ENCODE data around the gene ARID1B. TPM values are rescaled to one million over a fixed set of nuclear protein-coding genes. Genes with fewer than 3 reads are reported as not detected.

Gene ARID1B
- total RNA-seq, 1 experiment from 2014 or later, result 35.6 TPM

GRCh38 chr6:157098999-157099398, 321.8 kb downstream of the ARID1B start:
- intact Hi-C loops (cut with micrococcal nuclease), result no loop called here
- no peaks in the 10 kb centered on the region for H3K4me1 ChIP-seq (ENCODE audit: control insufficient read depth in 1 of 2, insufficient read depth in 2 of 2, low read length in 2 of 2)
- POLR2A ChIA-PET, result no interaction called here
- ATAC-seq, result no peak
- H3K9me3 ChIP-seq (ENCODE audit: control insufficient read depth in 1 of 2, insufficient read depth in 1 of 2, low read depth in 1 of 2, low read length in 2 of 2), result no peaks in the 10 kb centered on the region
- H3K27ac ChIP-seq (ENCODE audit: low read depth, low read length), result no peak overlapping the region
- CTCF ChIA-PET, result no interaction called here
- TF ChIP-seq EZH2 (IDR thresholded peaks at IDR 0.05), result no peak
- TF ChIP-seq RAD21 (IDR thresholded peaks at IDR 0.05; ENCODE audit: low read depth), result no peak
- no peak for TF ChIP-seq ELF1 (IDR thresholded peaks at IDR 0.05; ENCODE audit: borderline replicate concordance, low read depth)
- no peak for TF ChIP-seq POLR2A (IDR thresholded peaks at IDR 0.05; ENCODE audit: borderline replicate concordance, extremely low read depth, insufficient read depth, insufficient read length)
- no peak for TF ChIP-seq EGR1 (IDR thresholded peaks at IDR 0.05; ENCODE audit: low read depth)
- no peak for TF ChIP-seq YY1 (IDR thresholded peaks at IDR 0.05; ENCODE audit: extremely low read depth, insufficient replicate concordance, low read depth, low read length)
- TF ChIP-seq ZBTB33 (IDR thresholded peaks at IDR 0.05; ENCODE audit: extremely low read depth, insufficient replicate concordance, low read length), result no peak
- TF ChIP-seq SRF (IDR thresholded peaks at IDR 0.05; ENCODE audit: low read depth), result no peak
- TF ChIP-seq JUND (IDR thresholded peaks at IDR 0.05), result no peak
- no peak for TF ChIP-seq REST (IDR thresholded peaks at IDR 0.05; ENCODE audit: low read depth)
- no peak for TF ChIP-seq MAX (IDR thresholded peaks at IDR 0.05)
- TF ChIP-seq FOSL1 (IDR thresholded peaks at IDR 0.05; ENCODE audit: low read depth), result no peak
- TF ChIP-seq TCF7L2 (IDR thresholded peaks at IDR 0.05; ENCODE audit: borderline replicate concordance, extremely low read depth, insufficient read depth, insufficient read length), result no peak
- H3K4me2 ChIP-seq (ENCODE audit: low read length), result no peak overlapping the region
- no TSS peak for BruUV-seq (replicated peaks)
- H3K9ac ChIP-seq (ENCODE audit: low read length), result no peak overlapping the region
- no peaks in the 10 kb centered on the region for H3K9me2 ChIP-seq (ENCODE audit: insufficient read depth)
- no peaks in the 10 kb centered on the region for H4K20me1 ChIP-seq (ENCODE audit: insufficient read depth)
- RAD21 ChIA-PET (ENCODE audit: low non-redundant PET in 1 of 2, low total read pairs in 2 of 2, uncharacterized antibody in 2 of 2, unreplicated experiment in 2 of 2), result no interaction called here
- H2AFZ ChIP-seq (ENCODE audit: low read depth, low read length, poor library complexity, severe bottlenecking), result no peak overlapping the region
- no peak for DNase-seq (ENCODE audit: low read depth, low spot score)
- H3K27me3 ChIP-seq (ENCODE audit: insufficient read depth, low read length), result no peaks in the 10 kb centered on the region
- no peaks in the 10 kb centered on the region for H3K36me3 ChIP-seq (ENCODE audit: control insufficient read depth in 1 of 2, insufficient read depth in 2 of 2, low read length in 2 of 2)
- H3K79me2 ChIP-seq (ENCODE audit: insufficient read depth, low read length), result no peaks in the 10 kb centered on the region
- H3K4me3 ChIP-seq (replicated peaks in 1 of 2; ENCODE audit: low read depth in 1 of 2, low read length in 2 of 2), result no peak overlapping the region
